Lower leg skin (tissue), 4 donors: ENCODE measurements around the gene SMG6. TPM values are rescaled to one million over a fixed set of nuclear protein-coding genes. Genes with fewer than 3 reads are reported as not detected.

Source experiments
- DNase-seq, 2 donors: peaks; one replicate each; pipeline ENCODE4 v3.0.0-alpha.2; 2019; ENCODE audit warnings: low spot score in 2 of 2
- H3K4me3 ChIP-seq: fragments of 200-600 bp; sonication (generic); 2 replicates; pipeline ENCODE4 v1.5.1; 2017; ENCODE audit warnings: mild to moderate bottlenecking, low read depth; ENCODE audit not compliant: poor library complexity, severe bottlenecking
- CTCF ChIP-seq, 3 donors: fragments of 450-650 bp; IDR thresholded peaks; one replicate each; pipeline ENCODE4 v1.5.1; 2016; ENCODE audit warnings: antibody characterized with exemption in 3 of 3, mild to moderate bottlenecking in 3 of 3, moderate library complexity in 2 of 3
- POLR2A ChIP-seq, 2 donors: fragments of 450-650 bp; IDR thresholded peaks; one replicate each; pipeline ENCODE4 v1.6.1; 2016 to 2017; ENCODE audit warnings: antibody characterized with exemption in 2 of 2, mild to moderate bottlenecking in 1 of 2, moderate library complexity in 1 of 2
- WGBS, 2 donors: methylation state at CpG; one replicate each; pipeline ENCODE4 v1.1.5; 2018; 5-methylcytosine and 5-hydroxymethylcytosine counted together
- intact Hi-C: fragments of 100-400 bp; cut with DNase I; formaldehyde crosslinking; loops from one replicate; pipeline ENCODE4 v1.15.0; 2023; ENCODE audit warnings: low total_unique reads
- total RNA-seq, 4 donors: library from RNA; depleted of rRNA; stranded (reverse); fragments of >200 nt; gene quantifications; one replicate each; pipeline ENCODE4 v1.1.0, GENCODE V29; 2016

The SMG6 gene
- total RNA-seq, 4 donors from 2014 or later = 22.5 to 54.6 (median 29.5) TPM

- intact Hi-C loops = no loop called here
- H3K4me3 ChIP-seq = no peak overlapping the region
- no peak for DNase-seq
- TF ChIP-seq CTCF (IDR thresholded peaks at IDR 0.05) = no peak
- no peak for TF ChIP-seq POLR2A (IDR thresholded peaks at IDR 0.05)
- 89 to 96% methylated on average over 10 of the region's 10 CpGs for WGBS, 2 donors
These were observed 266.4 kb downstream of the SMG6 start for GRCh38 chr17:2037155-2037554.

- DNase-seq = no peak
- WGBS, 2 donors = 90% methylated on average over 26 to 29 of the region's 29 CpGs
- TF ChIP-seq POLR2A (IDR thresholded peaks at IDR 0.05) = no peak
- TF ChIP-seq CTCF (IDR thresholded peaks at IDR 0.05) = no peak
- intact Hi-C loops = no loop called here
- no peak overlapping the region for H3K4me3 ChIP-seq
These were observed 267.8 kb downstream of the SMG6 start for GRCh38 chr17:2035541-2036488.

- DNase-seq = no peak
- WGBS, 2 donors = 48 to 55% methylated on average over 5 of the region's 9 CpGs
- intact Hi-C loops = no loop called here
- TF ChIP-seq POLR2A (IDR thresholded peaks at IDR 0.05) = no peak
- H3K4me3 ChIP-seq = no peak overlapping the region
These were observed 268.6 kb downstream of the SMG6 start for GRCh38 chr17:2034806-2035540.

- no peak for DNase-seq
- WGBS, 2 donors = 83 to 86% methylated on average over 6 to 7 of the region's 7 CpGs
- TF ChIP-seq POLR2A (IDR thresholded peaks at IDR 0.05) (no peak), CTCF (IDR thresholded peaks at IDR 0.05) (no peak)
- intact Hi-C loops = no loop called here
- H3K4me3 ChIP-seq = no peak overlapping the region
These were observed 269.4 kb downstream of the SMG6 start for GRCh38 chr17:2034157-2034556.

GRCh38 chr17:2033153-2033552 is 270.4 kb downstream of the SMG6 start:
- H3K4me3 ChIP-seq = no peak overlapping the region
- DNase-seq = no peak
- TF ChIP-seq POLR2A (IDR thresholded peaks at IDR 0.05) (no peak), CTCF (IDR thresholded peaks at IDR 0.05) (no peak)
- WGBS, 2 donors = 91 to 95% methylated on average over 7 of the region's 7 CpGs
- intact Hi-C loops = no loop called here

GRCh38 chr17:2030779-2031163 is 272.8 kb downstream of the SMG6 start:
- H3K4me3 ChIP-seq = peak overlapping the region; percentile 89
- WGBS, 2 donors = 12 to 15% methylated on average over 10 of the region's 10 CpGs
- intact Hi-C loops = no loop called here
- DNase-seq = no peak
- TF ChIP-seq CTCF (IDR thresholded peaks at IDR 0.05) = no peak
- no peak for TF ChIP-seq POLR2A (IDR thresholded peaks at IDR 0.05)
